Raji (cell line): ENCODE results near the gene RASSF7.

ENCODE experiments used
- POLR2A ChIP-seq: IDR thresholded peaks from 2 replicates; pipeline ENCODE4 v1.6.1; 2011; ENCODE audit warnings: low read depth, low read length, control low read depth; ENCODE audit not compliant: insufficient read depth

Gene RASSF7

DNA sequence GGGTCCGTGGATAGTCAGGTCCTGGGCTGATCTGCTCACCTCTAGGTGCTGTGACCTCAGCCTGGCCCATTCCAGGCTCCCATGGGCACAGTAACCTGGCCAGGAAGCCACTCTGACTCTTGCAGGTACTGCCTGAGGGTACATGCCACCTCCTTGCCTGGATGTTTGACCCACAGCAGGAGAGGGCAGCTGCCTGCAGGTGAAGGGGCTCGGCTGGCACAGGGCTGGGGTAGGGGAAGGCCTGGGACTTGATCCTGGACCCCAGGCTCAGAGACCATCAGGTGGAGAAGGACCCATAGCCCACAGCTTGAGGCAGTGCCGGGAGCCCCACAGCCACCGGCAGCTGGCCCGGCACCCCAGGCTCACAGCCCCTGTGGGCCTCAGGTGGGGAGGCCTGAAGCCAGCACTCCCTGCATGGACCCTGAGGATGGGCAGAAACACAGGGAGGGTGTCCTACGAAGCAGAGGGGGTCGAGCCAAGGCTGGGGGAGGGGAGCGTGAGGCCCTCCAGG is 20.7 kb upstream of the RASSF7 start:
- TF ChIP-seq POLR2A, result no peak

DNA sequence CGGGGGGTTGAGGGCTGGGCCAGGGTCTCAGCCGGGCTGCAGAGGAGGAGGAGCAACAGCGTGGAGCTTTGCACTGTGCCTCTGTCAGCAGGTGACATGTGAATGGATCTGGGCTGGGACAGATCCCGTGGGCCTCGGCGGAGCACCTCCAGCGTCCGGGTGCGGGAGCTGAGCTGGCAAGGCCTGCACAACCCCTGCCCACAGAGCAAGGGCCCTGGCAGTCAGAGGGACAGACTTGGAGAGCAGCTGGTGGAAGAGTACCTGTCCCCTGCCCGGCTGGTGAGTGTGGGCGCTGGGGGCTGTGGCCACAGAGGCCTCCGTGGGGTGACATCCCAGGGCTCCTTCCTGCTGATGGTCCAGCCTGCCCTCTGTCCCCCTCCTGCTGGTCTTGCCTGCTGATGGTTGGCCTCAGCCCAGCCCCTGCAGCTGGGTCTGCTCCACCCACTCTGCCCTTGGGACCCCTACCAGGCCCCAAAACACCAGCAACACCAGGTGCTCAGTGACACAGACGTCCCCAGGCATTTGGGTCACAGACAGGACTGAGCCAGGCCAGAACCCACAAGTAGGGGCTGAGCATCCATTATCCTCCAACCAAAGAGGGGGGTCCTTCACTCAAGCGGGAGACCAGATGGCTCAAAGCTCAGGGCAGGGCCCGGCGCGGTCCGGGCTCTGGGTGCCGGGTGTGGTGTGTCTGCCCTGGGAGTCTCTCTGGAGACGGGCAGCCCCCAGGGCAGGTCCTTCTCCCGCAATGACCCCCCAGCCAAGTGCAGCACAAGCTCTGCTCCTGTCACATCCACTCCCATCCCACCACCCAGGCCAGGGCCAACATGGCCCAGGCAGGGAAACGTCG is 20.0 kb upstream of the RASSF7 start:
- no peak for TF ChIP-seq POLR2A

DNA sequence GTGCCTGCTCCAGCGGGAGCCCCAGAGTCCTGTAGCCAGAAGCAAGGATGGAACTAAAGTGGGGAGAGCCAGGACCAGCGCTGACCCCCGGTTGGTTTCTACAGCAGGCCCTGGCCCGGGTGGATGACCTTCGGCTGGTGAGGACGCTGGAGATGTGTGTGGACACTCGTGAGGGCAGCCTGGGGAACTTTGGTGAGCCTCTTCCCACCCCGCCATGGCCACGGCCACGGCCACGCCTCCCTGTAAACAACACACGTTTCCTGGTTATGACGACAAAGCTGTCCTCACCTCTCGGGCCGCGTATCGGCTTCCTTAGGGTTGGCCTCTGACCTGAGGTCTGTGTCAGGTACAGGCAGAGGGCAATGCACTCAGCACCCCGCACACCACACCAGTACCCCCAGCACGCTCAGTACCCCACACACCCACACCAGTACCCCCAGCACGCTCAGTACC is 19.3 kb upstream of the RASSF7 start:
- no peak for TF ChIP-seq POLR2A

DNA sequence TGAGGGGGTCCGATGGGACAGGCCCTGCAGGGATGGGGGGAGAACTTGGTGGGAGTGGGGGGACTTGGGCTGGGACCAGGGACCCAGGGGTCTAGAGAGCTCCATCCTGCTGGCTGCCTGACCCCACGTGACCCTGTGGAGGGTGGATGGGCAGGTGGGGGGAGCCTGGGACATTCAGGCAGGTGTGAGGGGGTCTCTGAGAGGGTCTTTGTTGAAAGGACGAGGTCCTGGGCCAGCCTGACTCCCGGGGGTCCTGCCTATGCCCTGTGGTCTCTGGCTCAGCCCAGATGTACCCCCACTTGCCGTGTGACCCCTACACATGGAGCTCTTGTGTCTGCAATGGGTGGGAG is 16.0 kb upstream of the RASSF7 start:
- TF ChIP-seq POLR2A, result no peak

DNA sequence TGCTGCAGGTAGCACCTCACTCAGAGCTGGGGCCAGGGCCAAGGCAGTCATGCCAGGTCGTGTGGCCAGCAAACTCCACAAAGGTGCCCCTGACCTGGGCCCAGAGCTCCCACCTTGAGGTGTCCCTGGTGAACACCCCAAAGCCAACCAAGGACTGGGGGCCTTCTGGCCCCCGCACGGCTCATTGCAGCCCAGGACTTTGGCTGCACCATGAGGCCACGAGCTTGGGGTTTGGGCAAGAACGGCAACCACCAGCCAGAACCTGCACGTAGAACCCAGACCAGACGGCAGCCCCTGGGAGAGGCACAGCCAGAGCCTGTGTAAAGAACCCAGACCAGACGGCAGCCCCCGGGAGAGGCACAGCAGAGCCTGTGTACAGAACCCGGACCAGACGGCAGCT is 15.6 kb upstream of the RASSF7 start:
- TF ChIP-seq POLR2A, result no peak

DNA sequence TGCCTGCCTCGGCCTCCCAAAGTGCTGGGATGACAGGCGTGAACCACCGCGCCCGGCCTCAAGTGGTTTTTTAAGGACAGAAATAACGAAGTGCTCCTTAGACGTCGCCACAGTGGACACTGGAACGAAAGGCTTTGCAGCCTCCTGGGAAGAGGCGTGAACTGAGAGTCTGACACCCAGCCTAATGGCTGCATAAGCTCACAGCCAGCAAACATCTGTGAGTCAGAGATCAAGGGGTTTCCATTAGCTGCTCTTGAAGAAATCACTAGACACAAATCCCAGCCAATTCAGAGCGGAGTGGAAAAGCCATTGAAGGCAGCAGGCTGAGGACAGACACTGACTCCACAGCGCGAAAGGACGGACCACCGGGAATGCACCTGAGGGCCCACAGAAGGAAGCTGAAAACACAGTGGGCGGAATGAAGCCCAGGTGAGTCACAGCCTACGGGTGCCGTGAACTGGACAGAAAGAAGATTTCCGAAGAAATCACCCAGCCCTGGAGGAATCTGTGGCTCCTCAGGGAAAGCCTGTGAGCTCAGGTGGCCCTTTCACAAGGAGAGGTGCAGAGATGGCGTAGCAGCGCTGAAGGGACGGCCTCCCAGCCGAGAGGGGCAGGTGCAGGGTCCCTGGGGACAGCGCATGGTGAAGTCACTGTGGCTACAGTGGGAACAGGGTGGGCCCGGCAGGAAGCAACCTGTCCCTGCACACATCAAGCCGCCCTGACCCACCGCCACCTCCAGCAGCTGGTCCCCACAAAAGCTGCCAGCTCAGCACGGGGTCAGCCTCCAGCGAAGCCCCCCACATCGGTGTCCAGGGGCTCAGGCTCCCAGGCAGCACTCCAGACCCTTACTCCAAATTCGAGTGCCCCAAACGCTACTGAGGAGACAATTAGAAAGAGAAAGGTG is 11.8 kb upstream of the RASSF7 start:
- TF ChIP-seq POLR2A, result no peak

DNA sequence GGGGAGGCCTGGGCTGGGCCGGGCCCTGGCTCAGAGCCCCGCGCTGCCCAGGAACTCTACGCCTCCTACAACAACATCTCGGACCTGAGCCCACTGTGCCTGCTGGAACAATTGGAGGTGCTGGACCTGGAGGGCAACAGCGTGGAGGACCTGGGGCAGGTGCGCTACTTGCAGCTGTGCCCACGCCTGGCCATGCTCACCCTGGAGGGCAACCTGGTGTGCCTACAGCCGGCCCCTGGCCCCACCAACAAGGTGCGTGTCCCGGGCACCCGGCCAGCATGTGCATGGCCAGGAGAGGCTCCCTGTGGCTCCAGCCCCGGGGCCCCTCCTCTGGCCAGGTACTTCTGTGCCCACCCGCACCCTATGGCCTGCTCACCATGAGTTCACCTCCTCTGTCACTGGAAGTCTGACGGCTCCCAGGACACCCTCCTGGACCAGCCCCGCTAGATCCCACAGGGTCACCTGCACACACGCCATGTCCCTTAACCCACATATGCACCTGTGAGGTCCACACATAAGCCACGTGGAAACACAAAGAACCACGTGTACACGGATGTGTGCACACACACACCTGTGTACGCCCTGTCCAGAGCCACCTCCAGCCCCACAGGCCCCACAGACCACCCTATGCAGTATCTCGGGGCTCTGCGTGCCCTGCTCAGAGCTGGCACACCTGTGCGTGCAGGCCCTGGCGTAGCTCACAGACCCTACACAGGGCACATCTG is 10.6 kb upstream of the RASSF7 start:
- TF ChIP-seq POLR2A, result no peak

DNA sequence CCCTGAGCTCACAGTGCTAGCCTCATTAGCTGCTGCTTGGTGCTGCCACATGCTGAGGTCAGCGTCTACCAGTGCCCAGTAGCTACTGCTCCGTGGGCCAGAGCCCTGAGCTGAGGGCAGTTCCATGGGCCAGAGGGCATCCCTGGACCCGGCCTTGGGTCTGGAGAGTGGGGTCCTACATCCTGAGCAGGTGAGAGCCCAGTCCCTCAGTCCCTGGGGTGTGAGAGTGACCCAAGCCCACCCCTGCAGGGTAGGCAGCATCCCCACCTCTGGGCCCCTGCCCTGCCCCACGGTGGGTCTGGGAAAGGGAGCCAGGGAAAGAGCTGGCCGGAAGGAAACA is 10.1 kb upstream of the RASSF7 start:
- no peak for TF ChIP-seq POLR2A

DNA sequence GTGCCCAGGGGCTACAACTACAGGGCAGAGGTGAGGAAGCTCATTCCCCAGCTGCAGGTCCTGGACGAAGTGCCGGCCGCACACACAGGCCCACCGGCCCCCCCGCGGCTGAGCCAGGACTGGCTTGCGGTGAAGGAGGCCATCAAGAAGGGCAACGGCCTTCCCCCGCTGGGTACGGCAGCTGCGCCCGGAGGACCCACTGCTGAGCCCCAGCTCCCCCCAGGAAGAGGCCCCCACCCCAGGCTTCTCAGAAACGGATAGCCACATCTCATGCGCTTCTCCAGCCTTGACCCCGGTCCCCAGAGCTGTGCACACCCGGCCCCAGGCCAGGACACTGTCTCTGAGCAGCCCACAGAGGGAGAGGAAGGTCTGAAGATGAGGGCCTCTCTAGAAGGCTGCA is 9.6 kb upstream of the RASSF7 start:
- no peak for TF ChIP-seq POLR2A

DNA sequence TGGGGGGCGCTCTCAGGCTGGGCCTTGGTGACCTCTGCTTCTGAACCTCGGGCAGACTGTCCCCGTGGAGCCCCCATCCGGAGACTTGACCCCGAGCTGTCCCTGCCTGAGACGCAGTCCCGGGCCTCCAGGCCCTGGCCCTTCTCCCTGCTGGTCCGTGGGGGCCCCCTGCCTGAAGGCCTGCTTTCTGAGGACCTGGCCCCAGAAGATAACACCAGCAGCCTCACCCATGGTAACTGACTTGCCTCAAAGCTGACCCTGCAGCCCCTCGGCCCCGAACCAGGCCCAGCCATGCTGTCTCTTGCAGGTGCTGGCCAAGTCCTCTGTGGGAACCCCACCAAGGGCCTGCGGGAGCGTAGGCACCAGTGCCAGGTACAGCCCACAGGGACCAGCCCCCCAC is 9.2 kb upstream of the RASSF7 start:
- no peak for TF ChIP-seq POLR2A

DNA sequence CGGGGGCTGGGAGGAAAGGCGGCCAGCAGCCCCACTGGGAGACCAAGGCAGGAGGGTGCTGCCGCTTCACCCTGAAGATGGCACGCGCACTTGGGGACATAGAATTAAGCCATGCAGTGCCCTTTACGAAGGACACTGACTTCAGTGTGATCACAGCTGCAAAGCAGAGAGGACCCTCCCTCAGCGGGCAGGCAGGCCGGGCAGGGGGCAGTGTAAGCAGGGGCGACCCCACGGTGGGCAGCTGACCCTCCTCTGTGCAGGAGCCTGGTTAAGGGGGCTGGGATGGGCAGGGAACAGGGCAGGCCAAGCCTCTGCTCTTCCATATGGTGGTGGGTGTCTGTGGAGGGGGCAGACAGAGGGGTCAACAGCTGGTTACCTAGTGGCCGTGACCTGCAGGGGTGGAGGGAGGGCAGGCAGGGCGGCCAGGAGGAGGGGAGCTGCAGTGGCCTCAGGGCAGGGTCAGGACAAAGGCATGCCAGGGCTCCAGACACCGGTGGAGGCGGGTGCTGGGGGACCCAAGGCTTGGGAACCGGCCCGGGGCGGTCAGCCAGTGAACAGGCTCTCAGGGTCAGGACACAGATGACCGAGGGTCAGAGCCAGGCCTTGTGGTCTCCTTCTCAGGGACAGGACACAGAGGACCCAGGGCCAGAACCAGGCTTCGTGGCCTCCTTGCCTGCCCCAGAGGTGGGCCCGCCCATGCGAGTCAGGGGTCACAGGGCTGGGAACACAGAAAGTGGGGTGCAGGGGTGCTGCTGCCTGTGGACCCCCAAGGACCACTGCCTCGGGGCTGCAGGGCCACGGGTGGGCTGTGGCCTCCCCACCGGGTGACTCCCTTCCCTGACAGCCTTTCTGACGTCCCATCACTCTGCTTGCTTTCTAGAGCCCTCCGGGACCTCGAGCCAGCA is 7.4 kb upstream of the RASSF7 start:
- no peak for TF ChIP-seq POLR2A

DNA sequence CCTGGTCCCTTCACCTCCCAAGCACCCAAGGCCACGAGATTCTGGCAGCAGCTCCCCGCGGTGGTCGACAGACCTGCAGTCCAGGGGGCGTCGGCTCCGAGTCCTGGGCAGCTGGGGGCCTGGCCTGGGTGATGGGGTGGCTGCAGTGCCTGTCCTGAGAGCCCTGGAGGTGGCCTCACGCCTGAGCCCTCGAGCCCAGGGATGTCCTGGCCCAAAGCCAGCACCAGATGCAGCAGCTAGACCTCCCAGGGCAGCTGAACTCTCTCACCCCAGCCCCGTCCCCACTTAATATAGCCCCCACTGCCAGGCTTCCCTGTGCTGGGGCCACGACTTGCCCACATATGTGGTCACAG is 6.8 kb upstream of the RASSF7 start:
- TF ChIP-seq POLR2A, result no peak

DNA sequence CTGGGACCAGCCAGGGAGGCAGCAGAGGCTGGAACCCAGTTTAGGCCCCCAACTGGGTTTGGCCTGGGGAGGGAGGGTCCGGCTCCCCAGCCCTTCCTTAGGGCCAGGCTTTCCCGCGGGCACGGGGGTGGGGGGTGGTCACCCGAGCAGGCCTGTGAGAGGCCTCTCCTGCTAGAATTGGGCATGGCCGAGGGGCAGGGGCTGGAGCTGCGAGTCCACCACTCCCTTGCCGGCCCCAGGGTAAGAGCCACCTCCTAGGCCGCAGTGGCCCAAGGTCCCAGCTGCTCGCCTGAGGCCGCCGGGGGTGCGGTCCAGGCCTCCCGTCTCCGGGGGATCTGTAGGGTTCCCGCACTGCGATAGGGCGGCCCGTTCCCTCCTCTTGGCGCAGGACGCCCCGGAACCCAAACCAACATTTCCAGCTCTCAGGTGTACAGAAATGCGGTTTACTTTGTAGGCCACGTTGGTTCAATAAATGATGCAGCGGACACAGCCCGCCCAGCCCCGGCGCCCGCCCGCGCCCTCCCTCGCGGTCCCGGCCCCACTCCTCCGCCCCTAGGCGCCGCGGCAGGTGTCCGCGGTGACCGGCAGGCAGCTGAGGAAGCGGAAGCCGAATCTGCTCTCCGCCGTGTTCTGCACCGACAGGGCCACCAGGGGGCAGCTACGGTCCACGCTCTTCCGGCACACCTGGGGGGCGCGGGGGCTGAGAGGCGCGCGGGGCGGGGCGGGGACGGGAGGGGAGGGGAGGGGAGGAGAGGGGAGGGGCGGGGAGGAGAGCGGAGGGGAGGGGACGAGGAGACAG is 6.1 kb upstream of the RASSF7 start:
- TF ChIP-seq POLR2A, result peak; percentile 34; the same call in 1 of the 2 replicates
